RWPE2 (cell line): ENCODE data around the gene PHLDA1.

Experiments
- ATAC-seq: fragments of 200-7000 bp; cut with Tn5 transposase; 3 replicates; pipeline ENCODE4 v1.9.1; 2021; ENCODE audit warnings: low read depth
- DNase-seq: peaks from one replicate; pipeline ENCODE4 v3.0.0-alpha.2; 2020; ENCODE audit warnings: low spot score
- H3K27ac ChIP-seq: fragments of 450-650 bp; 2 replicates; pipeline ENCODE4 v1.5.1; 2017; ENCODE audit warnings: mild to moderate bottlenecking; ENCODE audit not compliant: poor library complexity, severe bottlenecking
- H3K27me3 ChIP-seq: fragments of 250-450 bp; sonication (Bioruptor Pico); 2 replicates; pipeline ENCODE4 v1.5.1; 2021; ENCODE audit warnings: mild to moderate bottlenecking, moderate library complexity; ENCODE audit not compliant: insufficient read depth, poor library complexity, severe bottlenecking
- H3K36me3 ChIP-seq: fragments of 250-450 bp; sonication (Bioruptor Pico); 2 replicates; pipeline ENCODE4 v1.5.1; 2020; ENCODE audit warnings: low read depth, mild to moderate bottlenecking, moderate library complexity
- H3K4me1 ChIP-seq: fragments of 250-450 bp; sonication (Bioruptor Pico); 2 replicates; pipeline ENCODE4 v1.5.1; 2021; ENCODE audit warnings: mild to moderate bottlenecking, moderate library complexity; ENCODE audit not compliant: insufficient read depth, poor library complexity, severe bottlenecking
- H3K4me3 ChIP-seq: fragments of 250-450 bp; sonication (Bioruptor Pico); 2 replicates; pipeline ENCODE4 v1.5.1; 2021; ENCODE audit warnings: mild to moderate bottlenecking, moderate library complexity; ENCODE audit not compliant: severe bottlenecking
- H3K9me3 ChIP-seq: fragments of 250-450 bp; sonication (Bioruptor Pico); 2 replicates; pipeline ENCODE4 v1.5.1; 2021; ENCODE audit warnings: mild to moderate bottlenecking, moderate library complexity; ENCODE audit not compliant: severe bottlenecking
- TF ChIP-seq, protein P1 (sequence below): fragments of 450-650 bp; IDR thresholded peaks from one replicate; pipeline ENCODE4 v1.5.1; 2017; ENCODE audit warnings: mild to moderate bottlenecking, moderate library complexity; ENCODE audit not compliant: poor library complexity, severe bottlenecking

Gene PHLDA1

DNA sequence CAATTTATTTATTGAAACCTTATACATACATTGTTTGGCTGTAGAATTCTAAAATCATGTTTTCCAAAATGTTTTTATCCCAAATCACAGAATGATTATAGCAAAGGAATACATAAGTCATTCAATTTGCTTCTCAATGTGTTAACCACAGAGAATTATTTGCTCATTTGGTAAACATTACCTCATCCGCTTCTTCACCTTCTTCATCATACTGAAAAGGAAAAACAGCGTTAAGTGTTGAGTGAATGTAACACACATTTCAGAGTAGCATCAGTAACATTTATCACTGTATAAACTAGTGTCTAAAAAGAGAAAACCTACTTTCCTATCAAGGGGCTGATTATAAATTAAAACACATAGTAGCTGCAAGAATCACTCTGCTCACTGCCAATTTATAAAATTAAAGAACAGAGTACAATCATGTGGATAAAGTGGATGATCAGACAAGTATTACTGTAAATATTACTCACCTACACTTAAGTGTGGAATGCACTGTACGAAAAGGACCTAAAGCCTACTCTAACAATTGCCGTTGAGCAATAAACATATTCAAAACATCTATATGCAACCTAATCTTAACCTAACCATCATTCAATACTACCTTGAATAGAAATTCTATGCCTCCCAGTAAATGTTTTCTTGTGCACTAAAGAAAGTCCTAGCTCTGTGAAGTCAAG, 18.1 kb upstream of the PHLDA1 start:
- DNase-seq: no peak
- H3K27ac ChIP-seq: no peak overlapping the region
- no peak overlapping the region for H3K4me3 ChIP-seq
- no peaks in the 10 kb centered on the region for H3K9me3 ChIP-seq
- no peaks in the 10 kb centered on the region for H3K27me3 ChIP-seq
- ATAC-seq: no peak
- no peaks in the 10 kb centered on the region for H3K4me1 ChIP-seq
- peaks cover 97% of the 10 kb centered on the region for H3K36me3 ChIP-seq
- TF ChIP-seq, protein P1, sequence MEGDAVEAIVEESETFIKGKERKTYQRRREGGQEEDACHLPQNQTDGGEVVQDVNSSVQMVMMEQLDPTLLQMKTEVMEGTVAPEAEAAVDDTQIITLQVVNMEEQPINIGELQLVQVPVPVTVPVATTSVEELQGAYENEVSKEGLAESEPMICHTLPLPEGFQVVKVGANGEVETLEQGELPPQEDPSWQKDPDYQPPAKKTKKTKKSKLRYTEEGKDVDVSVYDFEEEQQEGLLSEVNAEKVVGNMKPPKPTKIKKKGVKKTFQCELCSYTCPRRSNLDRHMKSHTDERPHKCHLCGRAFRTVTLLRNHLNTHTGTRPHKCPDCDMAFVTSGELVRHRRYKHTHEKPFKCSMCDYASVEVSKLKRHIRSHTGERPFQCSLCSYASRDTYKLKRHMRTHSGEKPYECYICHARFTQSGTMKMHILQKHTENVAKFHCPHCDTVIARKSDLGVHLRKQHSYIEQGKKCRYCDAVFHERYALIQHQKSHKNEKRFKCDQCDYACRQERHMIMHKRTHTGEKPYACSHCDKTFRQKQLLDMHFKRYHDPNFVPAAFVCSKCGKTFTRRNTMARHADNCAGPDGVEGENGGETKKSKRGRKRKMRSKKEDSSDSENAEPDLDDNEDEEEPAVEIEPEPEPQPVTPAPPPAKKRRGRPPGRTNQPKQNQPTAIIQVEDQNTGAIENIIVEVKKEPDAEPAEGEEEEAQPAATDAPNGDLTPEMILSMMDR: no peak

DNA sequence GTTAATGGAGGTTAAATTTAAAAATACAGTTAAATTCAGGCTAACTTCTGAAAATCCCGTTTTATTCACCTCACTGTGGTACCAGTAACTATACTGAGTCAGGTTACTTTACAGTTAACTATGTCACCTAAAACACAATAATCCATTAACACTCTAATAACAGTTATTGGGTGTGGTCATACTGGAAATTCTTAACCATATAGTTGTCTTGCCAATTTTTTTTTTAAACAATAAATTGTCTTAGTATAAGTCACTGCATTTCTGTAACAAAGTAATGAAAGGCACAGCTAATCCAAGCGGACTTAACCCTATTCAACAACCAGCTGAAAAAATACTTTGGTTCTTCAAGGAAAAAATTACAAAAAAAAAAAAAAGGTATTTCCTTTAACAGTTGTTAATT, 16.2 kb upstream of the PHLDA1 start:
- ATAC-seq: no peak

DNA sequence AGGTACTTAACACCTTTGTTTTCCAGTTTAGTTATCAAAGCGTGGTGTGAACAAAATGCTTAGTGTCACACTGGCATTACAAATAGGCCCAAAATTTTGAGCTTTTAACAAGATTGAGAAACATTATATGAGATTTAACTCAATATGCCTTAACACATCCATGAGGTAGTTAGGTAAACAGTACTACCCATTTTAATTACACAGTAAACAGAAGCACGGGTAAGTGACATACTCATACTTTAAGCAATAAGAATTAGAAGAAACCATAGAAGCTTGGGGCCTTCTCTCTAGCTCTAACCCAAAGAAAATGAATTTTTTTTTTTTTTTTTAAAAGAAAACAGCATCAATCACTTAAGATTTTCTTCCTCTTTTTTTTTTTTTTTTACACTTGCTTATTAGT, 15.5 kb upstream of the PHLDA1 start:
- ATAC-seq: no peak
- no peaks in the 10 kb centered on the region for H3K9me3 ChIP-seq
- TF ChIP-seq, protein P1: no peak
- no peaks in the 10 kb centered on the region for H3K27me3 ChIP-seq
- DNase-seq: no peak
- H3K4me1 ChIP-seq: no peaks in the 10 kb centered on the region
- peaks cover 84% of the 10 kb centered on the region for H3K36me3 ChIP-seq
- no peak overlapping the region for H3K27ac ChIP-seq
- H3K4me3 ChIP-seq: no peak overlapping the region

More for the DNA sequence above, 16.2 kb upstream of the PHLDA1 start:
- peaks cover 90% of the 10 kb centered on the region for H3K36me3 ChIP-seq
- DNase-seq: no peak
- no peaks in the 10 kb centered on the region for H3K27me3 ChIP-seq
- no peak overlapping the region for H3K27ac ChIP-seq
- no peaks in the 10 kb centered on the region for H3K4me1 ChIP-seq
- H3K9me3 ChIP-seq: no peaks in the 10 kb centered on the region
- no peak overlapping the region for H3K4me3 ChIP-seq
- TF ChIP-seq, protein P1: no peak

DNA sequence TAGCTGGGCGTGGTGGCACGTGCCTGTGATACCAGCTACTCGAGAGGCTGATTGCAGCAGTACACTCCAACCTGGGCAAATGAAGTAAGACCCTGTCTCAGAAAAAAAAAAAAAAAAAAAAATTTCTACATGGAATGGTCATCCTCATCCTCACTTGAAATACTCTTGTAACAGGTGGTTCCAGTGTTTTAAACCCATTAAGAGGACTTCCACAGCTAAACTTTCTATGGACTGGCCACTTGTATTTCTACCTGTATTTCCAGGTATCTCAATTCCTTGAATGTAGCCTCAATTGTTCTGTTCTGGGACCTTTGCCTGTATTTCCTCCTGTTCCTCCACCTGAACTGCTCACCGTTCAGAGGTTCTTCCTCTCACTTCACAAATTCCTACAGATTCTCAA, 11.8 kb upstream of the PHLDA1 start:
- no peak for DNase-seq
- H3K27me3 ChIP-seq: no peaks in the 10 kb centered on the region
- H3K36me3 ChIP-seq: peaks cover 48% of the 10 kb centered on the region
- TF ChIP-seq, protein P1: no peak
- ATAC-seq: no peak
- no peaks in the 10 kb centered on the region for H3K4me1 ChIP-seq
- H3K27ac ChIP-seq: no peak overlapping the region
- H3K4me3 ChIP-seq: no peak overlapping the region
- no peaks in the 10 kb centered on the region for H3K9me3 ChIP-seq

DNA sequence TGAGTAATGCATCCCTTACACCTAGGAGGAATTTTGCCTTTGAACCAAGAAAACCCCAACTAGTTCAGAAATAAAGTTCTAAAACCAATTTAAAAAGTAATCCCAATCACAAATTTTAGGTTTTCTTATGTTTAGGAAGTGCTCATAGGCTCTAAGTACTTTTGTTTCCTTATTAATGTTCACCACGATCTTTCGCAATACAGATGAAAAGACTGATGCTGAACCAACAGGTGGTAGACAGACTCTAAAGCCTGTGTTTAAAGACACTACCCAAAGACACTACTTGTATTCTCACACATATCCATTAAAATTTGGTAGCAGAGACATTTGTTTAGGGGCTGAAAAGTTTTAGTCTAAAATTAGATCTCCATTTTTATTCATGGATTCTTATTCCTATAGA, 10.6 kb upstream of the PHLDA1 start:
- TF ChIP-seq, protein P1: no peak
- Histone ChIP-seq H3K36me3 (peaks cover 37% of the 10 kb centered on the region), H3K9me3 (no peaks in the 10 kb centered on the region)

More for the DNA sequence above, 10.6 kb upstream of the PHLDA1 start:
- DNase-seq (no peak), ATAC-seq (no peak)
- no peaks in the 10 kb centered on the region for H3K27me3 ChIP-seq
- no peak overlapping the region for H3K4me3 ChIP-seq
- H3K27ac ChIP-seq: no peak overlapping the region
- H3K4me1 ChIP-seq: no peaks in the 10 kb centered on the region
